Transverse colon (tissue), 4 donors: ENCODE measurements around the gene KCNMB3. TPM values are rescaled to one million over a fixed set of nuclear protein-coding genes. Genes with fewer than 3 reads are reported as not detected.
"Not testable (repeated sequence)": the region's sequence is repeated elsewhere in the genome, so short reads cannot be mapped to it uniquely, and the experiment has no call there.

Experiments
- DNase-seq: peaks from one replicate; pipeline ENCODE4 v3.0.0-alpha.2; 2019
- H3K27ac ChIP-seq, 4 donors: fragments of 200-600 bp; sonication (generic); 2 replicates each; pipeline ENCODE4 v1.5.1; 2016 to 2018; ENCODE audit warnings: inconsistent platforms in 4 of 4
- H3K27me3 ChIP-seq: fragments of 200-600 bp; sonication (generic); 2 replicates; pipeline ENCODE4 v1.5.1; 2017; ENCODE audit warnings: inconsistent platforms
- H3K36me3 ChIP-seq, 4 donors: fragments of 200-600 bp; sonication (generic); 2 replicates each; pipeline ENCODE4 v1.5.1; 2017 to 2019; ENCODE audit warnings: inconsistent platforms in 4 of 4
- H3K4me1 ChIP-seq, 4 donors: fragments of 200-600 bp; sonication (generic); 2 replicates each; pipeline ENCODE4 v1.5.1; 2017 to 2020; ENCODE audit warnings: inconsistent platforms in 4 of 4
- H3K4me3 ChIP-seq, 4 donors: fragments of 200-600 bp; sonication (generic); 1 replicate in 1 of 4; 2 replicates in 3 of 4; pipeline versions ENCODE4 v1.5.1 to v1.6.1; 2017 to 2019; ENCODE audit warnings: inconsistent platforms in 4 of 4
- H3K9me3 ChIP-seq, 2 donors: fragments of 200-600 bp; sonication (generic); 2 replicates each; pipeline ENCODE4 v1.5.1; 2017 to 2019; ENCODE audit warnings: inconsistent platforms in 2 of 2
- EP300 ChIP-seq: sonication (generic); formaldehyde crosslinking; IDR thresholded peaks from one replicate; pipeline ENCODE4 v1.6.1; 2017; ENCODE audit warnings: antibody characterized with exemption, low read depth
- POLR2A ChIP-seq: fragments of 450-650 bp; IDR thresholded peaks from one replicate; pipeline ENCODE4 v1.6.1; 2016; ENCODE audit warnings: antibody characterized with exemption, mild to moderate bottlenecking, moderate library complexity
- POLR2AphosphoS5 ChIP-seq, 3 donors: sonication (generic); formaldehyde crosslinking; IDR thresholded peaks; one replicate each; pipeline ENCODE4 v1.6.1; 2016; ENCODE audit warnings: antibody characterized with exemption in 3 of 3
- WGBS, 2 donors: methylation state at CpG; one replicate each; pipeline ENCODE4 v1.1.5; 2018; ENCODE audit warnings: low coverage in 1 of 2; 5-methylcytosine and 5-hydroxymethylcytosine counted together
- in situ Hi-C, 4 donors: fragments of 200-750 bp; cut with MboI; loops; one replicate each; pipeline versions ENCODE4 v1.15.0 to v1.15.1; 2017; ENCODE audit warnings: low sequenced_read_pairs in 3 of 4, low pct_ligation_motif_present in 1 of 4, low pct_unique_long_range_greater_than_20kb in 1 of 4
- intact Hi-C: fragments of 100-400 bp; cut with DNase I; formaldehyde crosslinking; loops from one replicate; pipeline ENCODE4 v1.15.1; 2023; ENCODE audit warnings: low total_unique reads
- total RNA-seq, 4 donors: library from RNA; depleted of rRNA; stranded (reverse); fragments of >200 nt; gene quantifications; one replicate each; pipeline ENCODE4 v1.1.0, GENCODE V29; 2016
- TF ChIP-seq, protein P1 (sequence below), 5 experiments: fragments of 200-600 bp in 3 of 5; fragments of 450-650 bp in 2 of 5; sonication (generic) in 3 of 5; IDR thresholded peaks; 1 replicate in 2 of 5; 2 replicates in 3 of 5; pipeline ENCODE4 v1.5.1; 2016 to 2017; ENCODE audit warnings: antibody characterized with exemption in 5 of 5, inconsistent platforms in 3 of 5, mild to moderate bottlenecking in 2 of 5, moderate library complexity in 1 of 5

Gene KCNMB3
- total RNA-seq, 4 donors from 2014 or later = 1.1 to 6.8 (median 2.7) TPM

DNA sequence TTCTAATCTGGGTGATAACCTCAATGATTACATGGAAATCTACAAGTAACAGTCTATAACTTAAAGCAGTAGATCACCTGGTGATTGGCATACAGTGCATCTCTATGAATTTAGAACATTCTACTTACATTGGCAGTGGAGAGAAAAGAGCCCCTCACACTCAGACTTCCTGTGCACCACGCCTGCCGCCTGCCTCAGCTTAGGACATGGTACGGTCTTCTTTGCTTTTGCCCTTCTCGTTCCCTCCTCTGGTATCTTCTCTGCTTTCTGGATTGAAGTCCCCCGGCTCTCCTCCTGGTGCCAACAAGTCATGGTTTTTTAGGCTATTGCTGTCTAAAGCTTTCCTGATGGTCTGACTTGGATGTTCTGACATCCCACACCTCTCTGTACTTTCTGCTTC lies 7.9 kb upstream of the KCNMB3 start:
- no peaks in the 10 kb centered on the region for H3K27me3 ChIP-seq
- no peaks in the 10 kb centered on the region for H3K36me3 ChIP-seq
- no peak overlapping the region for H3K27ac ChIP-seq
- WGBS, 2 donors = 80 to 86% methylated on average over 5 of the region's 5 CpGs
- intact Hi-C loops = no loop called here
- no peak overlapping the region for H3K4me3 ChIP-seq
- no peak for DNase-seq
- TF ChIP-seq EP300 (no peak), POLR2A (no peak), POLR2AphosphoS5 (IDR thresholded peaks at IDR 0.05) (no peak)
- TF ChIP-seq, protein P1, sequence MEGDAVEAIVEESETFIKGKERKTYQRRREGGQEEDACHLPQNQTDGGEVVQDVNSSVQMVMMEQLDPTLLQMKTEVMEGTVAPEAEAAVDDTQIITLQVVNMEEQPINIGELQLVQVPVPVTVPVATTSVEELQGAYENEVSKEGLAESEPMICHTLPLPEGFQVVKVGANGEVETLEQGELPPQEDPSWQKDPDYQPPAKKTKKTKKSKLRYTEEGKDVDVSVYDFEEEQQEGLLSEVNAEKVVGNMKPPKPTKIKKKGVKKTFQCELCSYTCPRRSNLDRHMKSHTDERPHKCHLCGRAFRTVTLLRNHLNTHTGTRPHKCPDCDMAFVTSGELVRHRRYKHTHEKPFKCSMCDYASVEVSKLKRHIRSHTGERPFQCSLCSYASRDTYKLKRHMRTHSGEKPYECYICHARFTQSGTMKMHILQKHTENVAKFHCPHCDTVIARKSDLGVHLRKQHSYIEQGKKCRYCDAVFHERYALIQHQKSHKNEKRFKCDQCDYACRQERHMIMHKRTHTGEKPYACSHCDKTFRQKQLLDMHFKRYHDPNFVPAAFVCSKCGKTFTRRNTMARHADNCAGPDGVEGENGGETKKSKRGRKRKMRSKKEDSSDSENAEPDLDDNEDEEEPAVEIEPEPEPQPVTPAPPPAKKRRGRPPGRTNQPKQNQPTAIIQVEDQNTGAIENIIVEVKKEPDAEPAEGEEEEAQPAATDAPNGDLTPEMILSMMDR (IDR thresholded peaks at IDR 0.05) = no peak
- in situ Hi-C loops = no loop called here
- H3K4me1 ChIP-seq = peaks cover 0 to 5% (median 0%) of the 10 kb centered on the region in 4 donors
- no peaks in the 10 kb centered on the region for H3K9me3 ChIP-seq

GRCh38 chr3:179257742-179258141 lies 6.8 kb upstream of the KCNMB3 start:
- H3K9me3 ChIP-seq, H3K4me3 ChIP-seq, in situ Hi-C loops, H3K36me3 ChIP-seq, intact Hi-C loops, H3K27ac ChIP-seq, H3K4me1 ChIP-seq, H3K27me3 ChIP-seq, DNase-seq: not testable (repeated sequence)
- 97 to 98% methylated on average over 8 to 11 of the region's 11 CpGs for WGBS, 2 donors

GRCh38 chr3:179256813-179257212 lies 5.9 kb upstream of the KCNMB3 start:
- in situ Hi-C loops = no loop called here
- no peaks in the 10 kb centered on the region for H3K36me3 ChIP-seq
- H3K27ac ChIP-seq = no peak overlapping the region
- no peaks in the 10 kb centered on the region for H3K9me3 ChIP-seq
- 50 to 88% methylated on average over 1 to 2 of the region's 2 CpGs for WGBS, 2 donors
- H3K4me1 ChIP-seq = peaks cover 0 to 4% (median 0%) of the 10 kb centered on the region in 4 donors
- H3K4me3 ChIP-seq = no peak overlapping the region
- no peak for TF ChIP-seq EP300
- TF ChIP-seq POLR2A = no peak
- intact Hi-C loops = no loop called here
- DNase-seq = no peak
- no peaks in the 10 kb centered on the region for H3K27me3 ChIP-seq

DNA sequence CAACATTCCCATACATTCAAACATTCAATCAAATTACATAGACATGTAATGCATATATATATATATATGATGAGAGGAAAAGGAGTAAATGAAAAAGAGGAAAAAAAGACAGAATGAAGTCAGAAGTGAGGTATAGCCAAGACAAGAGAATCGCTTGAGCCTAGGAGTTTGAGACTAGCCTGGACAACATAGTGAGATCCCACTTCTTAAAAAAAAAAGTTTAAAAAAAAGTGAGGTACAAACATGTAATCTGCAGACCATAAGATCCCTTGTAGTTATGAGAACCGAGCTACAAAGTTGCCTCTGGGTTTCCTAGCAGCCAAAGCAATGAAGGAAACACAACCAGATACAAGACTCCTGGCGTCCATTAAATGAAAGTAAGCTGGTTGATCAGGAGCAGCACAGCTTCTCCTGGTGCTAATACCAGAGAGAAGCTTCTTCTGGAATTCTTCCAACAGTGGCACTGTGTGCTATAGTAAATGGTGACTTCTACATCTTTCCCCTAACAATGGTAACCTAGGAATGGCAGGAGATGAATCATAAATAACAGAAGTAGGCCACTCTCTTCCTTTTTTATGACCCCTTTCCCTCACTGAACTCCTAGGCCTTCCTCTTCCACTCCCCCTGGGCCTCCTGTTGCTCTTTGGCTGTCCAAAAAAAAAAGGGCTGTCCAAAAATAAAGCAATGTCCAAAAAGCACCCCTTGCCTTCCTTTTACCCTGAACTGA lies 3.5 kb downstream of the KCNMB3 start:
- Histone ChIP-seq H3K27ac (no peak overlapping the region), H3K9me3 (no peaks in the 10 kb centered on the region), H3K4me3 (no peak overlapping the region), H3K27me3 (no peaks in the 10 kb centered on the region), H3K36me3 (no peaks in the 10 kb centered on the region), H3K4me1 (no peaks in the 10 kb centered on the region)
- no peak for DNase-seq
- 93 to 97% methylated on average over 3 of the region's 3 CpGs for WGBS, 2 donors
- in situ Hi-C loops = no loop called here
- intact Hi-C loops = no loop called here
- TF ChIP-seq, protein P1 (IDR thresholded peaks at IDR 0.05) = no peak
- no peak for TF ChIP-seq POLR2A
- no peak for TF ChIP-seq EP300
- no peak for TF ChIP-seq POLR2AphosphoS5 (IDR thresholded peaks at IDR 0.05)

DNA sequence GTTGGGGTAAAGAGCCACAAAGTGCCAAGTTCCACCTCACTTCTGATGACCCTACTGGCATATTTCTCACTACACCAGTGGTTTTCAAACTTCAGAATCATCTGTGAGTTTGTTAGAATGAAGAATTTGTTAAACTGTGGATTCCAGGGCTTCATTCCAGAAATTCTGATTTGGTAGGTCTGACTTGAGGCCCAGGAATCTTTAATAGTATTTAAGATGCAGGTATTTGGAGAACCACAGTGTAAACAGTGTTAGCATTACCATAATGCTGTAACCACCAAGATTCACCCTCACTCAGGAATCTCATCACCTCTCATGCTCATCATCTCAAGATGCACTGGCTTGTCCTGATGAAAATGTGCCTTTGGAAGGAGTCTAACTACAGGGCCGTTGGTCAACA lies 6.0 kb downstream of the KCNMB3 start:
- in situ Hi-C loops (no loop called here), intact Hi-C loops (no loop called here)
- Histone ChIP-seq H3K4me3 (no peak overlapping the region), H3K27ac (no peak overlapping the region), H3K27me3 (no peaks in the 10 kb centered on the region), H3K4me1 (no peaks in the 10 kb centered on the region), H3K36me3 (no peaks in the 10 kb centered on the region), H3K9me3 (no peaks in the 10 kb centered on the region)
- TF ChIP-seq, protein P1 (IDR thresholded peaks at IDR 0.05) = no peak
- TF ChIP-seq POLR2AphosphoS5 (IDR thresholded peaks at IDR 0.05) (no peak), EP300 (no peak), POLR2A (no peak)
- no peak for DNase-seq
- WGBS, 2 donors = 86% methylated on average over 1 of the region's 1 CpG; no CpG with 5 or more reads in 1 of the 2 donors

- intact Hi-C loops, H3K4me3 ChIP-seq, H3K36me3 ChIP-seq, H3K9me3 ChIP-seq, DNase-seq, in situ Hi-C loops, H3K27ac ChIP-seq, H3K27me3 ChIP-seq, H3K4me1 ChIP-seq: not testable (repeated sequence)
- 87 to 100% methylated on average over 1 of the region's 2 CpGs for WGBS, 2 donors
These were observed 8.1 kb downstream of the KCNMB3 start for GRCh38 chr3:179242859-179243258.

DNA sequence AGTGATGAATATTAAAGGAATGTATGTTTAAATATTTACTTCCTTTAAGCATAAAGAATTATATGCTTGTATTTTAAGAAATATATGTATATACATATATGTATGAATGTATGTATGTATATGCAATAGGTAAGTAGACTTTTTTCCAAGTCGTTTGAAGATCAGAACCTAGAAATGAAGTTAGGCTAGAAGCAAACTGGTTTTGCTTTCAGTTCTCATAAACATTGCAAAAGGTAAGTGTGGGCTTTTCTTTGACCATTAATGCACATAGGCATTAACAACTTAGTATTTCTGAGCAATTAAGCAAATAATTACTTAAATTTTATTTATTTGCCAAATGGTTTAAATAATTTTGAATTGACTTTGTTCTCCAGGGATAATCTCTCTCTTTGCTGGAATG lies 10.6 kb downstream of the KCNMB3 start:
- H3K27ac ChIP-seq, H3K4me3 ChIP-seq, H3K27me3 ChIP-seq, in situ Hi-C loops, H3K4me1 ChIP-seq, DNase-seq, H3K36me3 ChIP-seq, H3K9me3 ChIP-seq, intact Hi-C loops: not testable (repeated sequence)
- 30 to 38% methylated on average over 1 of the region's 1 CpG for WGBS, 2 donors
